GM13976 (cell line): ENCODE measurements around the gene CLEC2L.

Experiments
- DNase-seq: peaks from one replicate; pipeline ENCODE4 v3.0.0; 2012; ENCODE audit warnings: low spot score
- CTCF ChIP-seq: IDR thresholded peaks from 2 replicates; pipeline ENCODE4 v1.5.1; 2012; ENCODE audit warnings: borderline replicate concordance, mild to moderate bottlenecking; ENCODE audit not compliant: insufficient read depth; ENCODE audit errors: extremely low read depth, missing control alignments, control extremely low read depth
- in situ Hi-C: fragments of 300-500 bp; cut with MboI; formaldehyde crosslinking; loops from one replicate; pipeline ENCODE4 v1.12.0; 2022; ENCODE audit warnings: low sequenced_read_pairs, mixed read lengths, inconsistent platforms; ENCODE audit not compliant: unreplicated experiment

Gene CLEC2L

GRCh38 chr7:139538881-139539635, 15.6 kb downstream of the CLEC2L start:
- no peak for DNase-seq
- in situ Hi-C loops: no loop called here
- no peak for TF ChIP-seq CTCF

- no peak for TF ChIP-seq CTCF
- no peak for DNase-seq
- in situ Hi-C loops: no loop called here
Observed at GRCh38 chr7:139540203-139540602, 16.7 kb downstream of the CLEC2L start.

GRCh38 chr7:139541600-139542307, 18.3 kb downstream of the CLEC2L start:
- in situ Hi-C loops: no loop called here
- no peak for DNase-seq
- no peak for TF ChIP-seq CTCF

GRCh38 chr7:139542308-139543151, 19.0 kb downstream of the CLEC2L start:
- in situ Hi-C loops: no loop called here
- DNase-seq: no peak
- TF ChIP-seq CTCF: no peak

GRCh38 chr7:139543801-139544603, 20.5 kb downstream of the CLEC2L start:
- DNase-seq: no peak
- no peak for TF ChIP-seq CTCF
- in situ Hi-C loops: no loop called here

- DNase-seq: no peak
- in situ Hi-C loops: no loop called here
- no peak for TF ChIP-seq CTCF
Observed at GRCh38 chr7:139544645-139545044, 21.2 kb downstream of the CLEC2L start.
